ENCODE measurements around the gene MST1R. TPM values are rescaled to one million over a fixed set of nuclear protein-coding genes. Genes with fewer than 3 reads are reported as not detected.

MST1R gene
- total RNA-seq, 1 donor from 2014 or later: 0.57 TPM

DNA sequence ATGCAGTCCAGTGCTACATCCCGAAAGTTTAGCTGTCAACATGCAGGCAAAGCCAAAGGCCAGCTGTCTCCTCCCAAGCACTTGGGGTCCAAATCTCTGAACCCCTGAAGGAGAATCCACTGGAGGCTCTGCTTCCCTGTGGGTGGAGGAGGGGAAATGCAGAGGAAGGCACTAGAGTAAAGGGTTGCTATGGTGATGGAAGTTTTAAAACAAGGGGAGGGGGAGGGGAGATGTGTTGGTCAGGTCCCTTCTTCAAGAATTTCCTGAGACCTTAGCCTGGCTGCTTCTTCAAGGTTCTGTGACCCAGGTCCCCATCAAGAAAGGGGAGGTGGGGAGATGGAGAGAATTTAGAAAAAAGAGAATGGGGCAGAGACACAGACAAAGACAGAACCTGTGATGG lies 36.3 kb downstream of the MST1R start:
- no peaks in the 10 kb centered on the region for H3K4me1 Mint-ChIP-seq (ENCODE audit: low read depth, unreplicated experiment)
- H3K36me3 ChIP-seq (ENCODE audit: insufficient read depth, low read length): no peaks in the 10 kb centered on the region
- no peaks in the 10 kb centered on the region for H3K4me1 ChIP-seq (ENCODE audit: insufficient read depth, low read length)
- no peak overlapping the region for H2AFZ ChIP-seq (ENCODE audit: low read depth, low read length)
- no peaks in the 10 kb centered on the region for H3K9me3 Mint-ChIP-seq (ENCODE audit: unreplicated experiment)
- H3K4me3 Mint-ChIP-seq (ENCODE audit: unreplicated experiment): no peak overlapping the region
- no peak overlapping the region for H3K4me3 ChIP-seq (ENCODE audit: insufficient read depth, low read depth, low read length)
- H3K9ac ChIP-seq (ENCODE audit: low read length): no peak overlapping the region
- peaks cover 32% of the 10 kb centered on the region for H3K27me3 ChIP-seq (ENCODE audit: insufficient read depth, low read length)
- no peaks in the 10 kb centered on the region for H4K20me1 ChIP-seq (ENCODE audit: insufficient read depth, low read length)
- no peaks in the 10 kb centered on the region for H3K36me3 Mint-ChIP-seq (ENCODE audit: low read depth, unreplicated experiment)
- no peak for FAIRE-seq
- no peaks in the 10 kb centered on the region for H3K79me2 ChIP-seq (ENCODE audit: insufficient read depth, low read length)
- H3K27ac ChIP-seq (ENCODE audit: low read depth, low read length): no peak overlapping the region
- peaks cover 59% of the 10 kb centered on the region for H3K27me3 Mint-ChIP-seq (ENCODE audit: low read depth, unreplicated experiment)
- H3K4me2 ChIP-seq (ENCODE audit: low read length): no peak overlapping the region
- no peaks in the 10 kb centered on the region for H3K9me3 ChIP-seq (ENCODE audit: insufficient read depth, low read depth, low read length)
- no peak for TF ChIP-seq CTCF (IDR thresholded peaks at IDR 0.05; ENCODE audit: insufficient read depth, low read depth, low read length)
- no peak for TF ChIP-seq EZH2 (IDR thresholded peaks at IDR 0.05; ENCODE audit: insufficient read depth, low read length)
- peak overlapping the region; percentile 24 for H3K27ac Mint-ChIP-seq (ENCODE audit: unreplicated experiment)
- no peak for DNase-seq (ENCODE audit: low read depth)

GRCh38 chr3:49865198-49865784 lies 38.4 kb downstream of the MST1R start:
- no peak overlapping the region for H2AFZ ChIP-seq (ENCODE audit: low read depth, low read length)
- H3K4me3 Mint-ChIP-seq (ENCODE audit: unreplicated experiment): no peak overlapping the region
- H3K36me3 Mint-ChIP-seq (ENCODE audit: low read depth, unreplicated experiment): no peaks in the 10 kb centered on the region
- H3K9me3 ChIP-seq (ENCODE audit: insufficient read depth, low read depth, low read length): no peaks in the 10 kb centered on the region
- H3K4me2 ChIP-seq (ENCODE audit: low read length): no peak overlapping the region
- peaks cover 31% of the 10 kb centered on the region for H3K27me3 ChIP-seq (ENCODE audit: insufficient read depth, low read length)
- no peaks in the 10 kb centered on the region for H3K4me1 ChIP-seq (ENCODE audit: insufficient read depth, low read length)
- peaks cover 52% of the 10 kb centered on the region for H3K27me3 Mint-ChIP-seq (ENCODE audit: low read depth, unreplicated experiment)
- H4K20me1 ChIP-seq (ENCODE audit: insufficient read depth, low read length): no peaks in the 10 kb centered on the region
- H3K9ac ChIP-seq (ENCODE audit: low read length): no peak overlapping the region
- TF ChIP-seq EZH2 (IDR thresholded peaks at IDR 0.05; ENCODE audit: insufficient read depth, low read length) (no peak), CTCF (IDR thresholded peaks at IDR 0.05; ENCODE audit: insufficient read depth, low read depth, low read length) (no peak)
- FAIRE-seq (no peak), DNase-seq (ENCODE audit: low read depth) (no peak)
- no peak overlapping the region for H3K4me3 ChIP-seq (ENCODE audit: insufficient read depth, low read depth, low read length)
- no peaks in the 10 kb centered on the region for H3K9me3 Mint-ChIP-seq (ENCODE audit: unreplicated experiment)
- H3K27ac Mint-ChIP-seq (ENCODE audit: unreplicated experiment): no peak overlapping the region
- no peak overlapping the region for H3K27ac ChIP-seq (ENCODE audit: low read depth, low read length)
- no peaks in the 10 kb centered on the region for H3K36me3 ChIP-seq (ENCODE audit: insufficient read depth, low read length)
- H3K4me1 Mint-ChIP-seq (ENCODE audit: low read depth, unreplicated experiment): no peaks in the 10 kb centered on the region
- H3K79me2 ChIP-seq (ENCODE audit: insufficient read depth, low read length): no peaks in the 10 kb centered on the region

DNA sequence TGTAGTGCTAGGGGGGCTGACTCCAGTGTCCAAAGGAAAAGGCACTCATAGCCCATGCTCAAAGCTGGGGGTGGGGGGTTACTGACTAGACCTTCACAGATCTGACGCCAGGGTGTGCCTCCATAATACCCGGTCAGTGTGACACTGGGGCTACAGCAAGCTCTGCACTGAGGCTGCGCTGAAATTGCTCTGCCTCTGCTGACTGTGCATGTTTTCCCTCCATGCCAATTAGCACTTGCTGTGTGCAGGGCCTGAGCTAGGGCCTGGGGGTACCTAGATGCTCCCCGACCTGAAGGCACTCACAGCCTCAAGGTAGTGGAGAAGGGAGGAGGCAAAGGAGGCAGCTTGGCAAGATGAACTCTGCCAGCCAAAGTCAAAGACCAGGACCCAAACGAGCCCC lies 39.2 kb downstream of the MST1R start:
- Histone ChIP-seq H3K4me2 (ENCODE audit: low read length) (no peak overlapping the region), H3K27ac (ENCODE audit: low read depth, low read length) (no peak overlapping the region), H3K79me2 (ENCODE audit: insufficient read depth, low read length) (no peaks in the 10 kb centered on the region), H3K9ac (ENCODE audit: low read length) (no peak overlapping the region), H3K27me3 (ENCODE audit: insufficient read depth, low read length) (peaks cover 27% of the 10 kb centered on the region), H3K4me1 (ENCODE audit: insufficient read depth, low read length) (no peaks in the 10 kb centered on the region), H3K36me3 (ENCODE audit: insufficient read depth, low read length) (no peaks in the 10 kb centered on the region), H4K20me1 (ENCODE audit: insufficient read depth, low read length) (no peaks in the 10 kb centered on the region), H2AFZ (ENCODE audit: low read depth, low read length) (no peak overlapping the region), H3K9me3 (ENCODE audit: insufficient read depth, low read depth, low read length) (no peaks in the 10 kb centered on the region), H3K4me3 (ENCODE audit: insufficient read depth, low read depth, low read length) (no peak overlapping the region)
- H3K36me3 Mint-ChIP-seq (ENCODE audit: low read depth, unreplicated experiment): no peaks in the 10 kb centered on the region
- H3K27me3 Mint-ChIP-seq (ENCODE audit: low read depth, unreplicated experiment): peaks cover 48% of the 10 kb centered on the region
- no peaks in the 10 kb centered on the region for H3K4me1 Mint-ChIP-seq (ENCODE audit: low read depth, unreplicated experiment)
- DNase-seq (ENCODE audit: low read depth) (no peak), FAIRE-seq (no peak)
- no peak for TF ChIP-seq EZH2 (IDR thresholded peaks at IDR 0.05; ENCODE audit: insufficient read depth, low read length)
- TF ChIP-seq CTCF (IDR thresholded peaks at IDR 0.05; ENCODE audit: insufficient read depth, low read depth, low read length): no peak
- H3K4me3 Mint-ChIP-seq (ENCODE audit: unreplicated experiment): no peak overlapping the region
- no peaks in the 10 kb centered on the region for H3K9me3 Mint-ChIP-seq (ENCODE audit: unreplicated experiment)
- H3K27ac Mint-ChIP-seq (ENCODE audit: unreplicated experiment): no peak overlapping the region

Measured in astrocyte (in vitro differentiated cells and primary cell).